GM15510 (cell line): ENCODE measurements around the gene ZIM2.

Experiments
- POLR2A ChIP-seq: IDR thresholded peaks from 3 replicates; pipeline ENCODE4 v1.6.1; 2011; ENCODE audit warnings: borderline replicate concordance; ENCODE audit not compliant: insufficient read length; ENCODE audit errors: extremely low read depth

ZIM2 gene

DNA sequence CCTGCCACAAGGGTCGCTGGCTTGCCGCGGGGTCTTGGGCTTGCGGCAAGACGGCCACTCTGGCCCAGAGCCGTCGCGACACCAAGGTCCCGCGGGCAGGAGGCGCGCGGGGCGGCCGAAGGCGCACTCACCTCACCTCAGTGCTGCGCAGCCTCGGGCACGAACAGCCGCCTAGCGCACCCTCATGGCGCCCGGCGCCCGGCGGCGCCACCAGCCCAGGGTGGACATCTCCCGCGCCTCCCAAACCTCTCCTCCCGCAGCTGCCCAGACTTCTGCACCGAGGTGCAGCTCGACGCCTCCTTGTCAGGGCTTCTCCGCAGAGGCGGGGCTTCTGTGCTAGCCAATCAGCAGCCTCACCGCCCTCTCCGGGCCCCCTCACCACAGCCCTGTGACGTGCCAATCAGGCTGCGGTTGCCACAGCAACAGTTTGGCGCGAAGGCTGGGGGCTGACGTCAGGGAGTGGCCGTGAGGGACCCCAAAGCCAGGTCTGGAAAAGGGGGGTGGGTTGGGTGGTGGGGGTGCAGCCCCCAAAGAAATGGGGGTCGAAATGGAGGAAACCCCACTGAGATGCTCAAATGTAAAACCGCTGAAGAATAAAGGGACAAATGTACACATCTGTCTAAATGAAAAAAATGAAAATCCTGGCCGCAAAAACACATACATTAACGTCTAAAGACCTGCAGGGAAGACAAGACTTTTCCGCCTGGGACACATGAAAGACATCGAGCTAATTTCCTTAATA lies at the start of gene ZIM2, which contains the start of gene PEG3:
Gene ZIM2, minus strand, starts transcription at position 276 of the 742 bp plus-strand sequence. CDS start 16,449 bp downstream, outside the sequence.
Gene PEG3, minus strand, starts transcription at position 276 of the 742 bp plus-strand sequence. CDS start 16,071 bp downstream, outside the sequence.
- no peak for TF ChIP-seq POLR2A

DNA sequence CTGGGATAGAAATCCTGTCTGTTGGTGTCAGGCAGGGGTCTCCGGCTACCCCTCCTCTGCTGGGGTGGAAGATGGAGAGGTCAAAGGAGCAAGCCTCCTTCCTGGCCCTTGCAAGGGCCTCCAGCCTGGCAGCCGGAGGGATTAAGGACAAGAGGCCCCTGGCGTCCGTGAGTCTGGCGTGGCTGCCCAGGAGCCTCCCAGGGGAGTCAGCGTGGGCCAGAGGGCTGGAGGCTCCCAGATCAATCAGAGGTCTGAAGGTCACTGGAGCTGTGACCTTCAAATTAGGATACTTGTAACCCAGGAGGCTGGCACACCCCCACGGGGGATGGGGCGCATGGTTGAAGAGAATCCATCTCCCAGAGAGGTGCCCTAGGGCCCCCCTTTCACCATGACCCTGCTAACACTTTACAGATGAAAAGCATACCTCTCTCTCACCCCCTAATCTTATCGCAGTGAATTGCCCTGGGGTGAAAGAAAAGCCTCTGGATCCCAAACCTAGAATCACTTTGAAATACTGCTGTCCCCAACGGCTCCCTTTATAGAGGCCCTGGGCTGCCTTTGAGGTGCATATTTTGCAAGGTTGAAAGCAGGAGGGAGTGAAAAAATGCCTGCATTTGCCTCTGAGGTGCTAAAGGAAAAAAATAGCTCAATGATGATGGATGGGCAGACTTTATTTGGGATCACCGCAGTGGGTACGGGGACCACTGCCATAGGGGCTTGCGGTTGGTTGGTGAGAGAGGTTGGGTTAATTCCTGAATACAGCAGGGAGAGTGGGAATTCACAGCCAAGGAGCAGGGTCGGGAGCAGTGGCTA lies 44.9 kb upstream of the ZIM2 start:
- no peak for TF ChIP-seq POLR2A

GRCh38 chr19:56884441-56884840 lies 43.9 kb upstream of the ZIM2 start:
- no peak for TF ChIP-seq POLR2A

- TF ChIP-seq POLR2A, result no peak
Measured at GRCh38 chr19:56880592-56881190, 40.2 kb upstream of the ZIM2 start.

DNA sequence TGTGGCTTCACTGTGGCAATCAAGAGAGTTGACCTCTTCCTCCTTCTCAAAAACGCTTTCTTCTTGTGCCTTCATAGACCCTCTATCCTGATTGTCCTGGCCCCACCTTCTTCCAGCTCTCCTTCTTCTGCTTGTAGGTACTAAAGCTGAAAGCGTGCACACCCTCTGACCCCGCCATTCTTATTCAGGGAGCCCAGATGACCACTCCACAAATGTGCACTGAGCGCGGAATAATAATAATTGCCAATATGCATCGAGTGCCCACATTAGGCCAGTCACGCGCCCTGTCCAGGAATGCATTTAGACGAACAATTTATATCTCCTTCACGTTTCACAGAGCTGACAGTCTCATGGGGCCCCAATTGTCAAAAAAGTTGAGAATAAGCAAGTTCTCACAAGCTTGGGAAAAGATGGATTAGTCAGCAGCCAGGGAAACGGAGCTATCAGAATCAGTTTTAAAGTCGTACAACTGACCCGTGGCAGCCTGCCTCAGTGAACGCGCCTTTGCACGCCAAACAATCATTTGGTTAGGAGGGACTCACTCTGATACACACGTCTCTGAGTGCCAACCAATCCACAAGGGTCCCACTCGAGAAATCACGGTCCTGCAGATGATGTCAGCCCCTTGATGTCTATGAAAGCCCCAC lies 36.7 kb upstream of the ZIM2 start:
- TF ChIP-seq POLR2A, result no peak

- TF ChIP-seq POLR2A, result no peak
Measured at GRCh38 chr19:56875717-56876116, 35.2 kb upstream of the ZIM2 start.

DNA sequence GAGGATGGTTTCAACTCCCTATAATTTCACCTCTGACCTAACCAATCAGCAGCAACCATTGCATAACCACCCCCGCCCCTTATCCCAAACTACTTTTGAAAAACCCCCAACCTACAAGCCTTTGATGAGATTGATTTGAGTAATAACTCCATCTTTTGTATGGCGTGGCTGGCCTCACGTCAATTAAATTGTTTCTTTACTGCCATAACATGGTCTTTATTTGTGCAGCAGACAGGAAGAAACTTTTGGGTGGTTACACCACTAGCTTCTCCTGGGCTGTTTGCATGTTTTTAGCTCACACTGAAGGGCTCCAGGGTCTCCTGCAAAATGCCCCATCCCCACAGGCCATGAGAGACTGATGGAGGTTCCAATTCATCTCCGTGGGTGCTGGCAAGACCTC lies 34.0 kb upstream of the ZIM2 start:
- no peak for TF ChIP-seq POLR2A

DNA sequence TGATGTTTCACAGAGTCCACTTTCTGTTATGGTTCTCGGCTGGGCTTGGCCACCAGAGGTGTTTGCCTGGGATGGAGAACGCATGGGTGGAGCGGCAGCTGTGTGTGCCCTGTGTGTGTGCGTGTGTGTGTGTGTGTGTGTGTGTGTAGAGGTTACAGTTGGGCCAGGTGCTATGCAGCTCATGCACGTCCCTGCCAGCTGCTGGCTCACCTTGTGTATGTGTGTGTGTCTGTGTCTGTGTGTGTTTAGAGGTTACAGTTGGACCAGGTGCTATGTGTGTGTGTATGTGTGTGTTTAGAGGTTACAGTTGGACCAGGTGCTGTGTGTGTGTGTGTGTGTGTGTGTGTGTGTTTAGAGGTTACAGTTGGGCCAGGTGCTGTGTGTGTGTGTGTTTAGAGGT lies 33.0 kb upstream of the ZIM2 start:
- TF ChIP-seq POLR2A, result no peak

GRCh38 chr19:56869886-56870285 lies 29.4 kb upstream of the ZIM2 start:
- TF ChIP-seq POLR2A, result no peak

- no peak for TF ChIP-seq POLR2A
Measured at GRCh38 chr19:56868446-56868845, 27.9 kb upstream of the ZIM2 start.

- TF ChIP-seq POLR2A, result no peak
Measured at GRCh38 chr19:56866538-56866937, 26.0 kb upstream of the ZIM2 start.

DNA sequence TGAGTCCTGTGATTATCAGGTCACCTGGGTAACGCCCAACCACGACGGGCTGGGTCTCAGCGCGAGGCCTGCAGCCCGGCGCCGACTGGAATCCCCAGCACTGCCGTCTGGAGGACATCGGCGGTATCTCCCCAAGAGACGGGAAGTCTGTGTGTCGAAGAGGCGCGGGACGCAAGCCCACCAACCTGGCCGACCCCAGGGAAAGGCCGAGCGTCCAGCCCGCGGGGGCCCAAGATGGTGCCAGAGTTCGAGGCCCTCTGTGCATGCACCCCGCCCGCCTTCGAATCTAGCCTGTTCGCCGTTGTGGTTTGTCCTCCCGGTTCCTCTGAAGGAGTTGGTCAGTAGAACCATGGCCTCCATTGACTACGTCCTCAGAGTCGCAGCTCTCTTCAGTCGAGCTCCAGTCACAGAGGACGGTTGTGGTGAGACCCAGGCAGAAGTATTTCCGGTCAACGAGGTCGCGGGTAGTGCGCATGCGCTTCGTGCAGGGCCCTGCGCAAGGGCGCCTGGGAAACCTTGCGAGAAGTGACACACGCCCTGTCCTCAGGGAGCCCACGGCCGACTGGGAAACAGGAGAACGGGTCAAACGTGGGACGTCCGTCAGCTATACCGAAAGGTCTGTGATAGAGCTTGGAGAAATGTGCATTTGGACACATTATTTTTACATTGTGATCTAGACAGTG lies 24.1 kb upstream of the ZIM2 start:
- TF ChIP-seq POLR2A, result no peak

- no peak for TF ChIP-seq POLR2A
Measured at GRCh38 chr19:56862741-56863140, 22.2 kb upstream of the ZIM2 start.

GRCh38 chr19:56858026-56858425 lies 17.5 kb upstream of the ZIM2 start:
- no peak for TF ChIP-seq POLR2A
